HPDE6-E6E7 (cell line): Measurements from ENCODE around the gene DDT.
"Not testable (repeated sequence)": the region's sequence is repeated elsewhere in the genome, so short reads cannot be mapped to it uniquely, and the experiment has no call there.

Experiments
- DNase-seq: peaks from one replicate; pipeline ENCODE4 v3.0.0; 2011; ENCODE audit warnings: missing footprints; ENCODE audit errors: extremely low spot score

The DDT gene

GRCh38 chr22:23974345-23974744 lies at the start of gene DDT:
Gene DDT, minus strand, starts transcription at chr22:23974441. Its CDS starts 27 bp downstream, at chr22:23974414.
- DNase-seq: not testable (repeated sequence)

- no peak for DNase-seq
These were observed 49.1 kb upstream of the DDT start for GRCh38 chr22:24023204-24023789.

- no peak for DNase-seq
These were observed 47.1 kb upstream of the DDT start for GRCh38 chr22:24021304-24021703.

- DNase-seq: no peak
These were observed 41.9 kb upstream of the DDT start for GRCh38 chr22:24016156-24016555.

- DNase-seq: no peak
These were observed 37.5 kb upstream of the DDT start for GRCh38 chr22:24011735-24012068.

GRCh38 chr22:24010018-24010391 lies 35.8 kb upstream of the DDT start:
- no peak for DNase-seq

- no peak for DNase-seq
These were observed 35.2 kb upstream of the DDT start for GRCh38 chr22:24009227-24010017.

- no peak for DNase-seq
These were observed 34.4 kb upstream of the DDT start for GRCh38 chr22:24008381-24009226.

- no peak for DNase-seq
These were observed 33.7 kb upstream of the DDT start for GRCh38 chr22:24008022-24008283.

GRCh38 chr22:24007253-24008021 lies 33.2 kb upstream of the DDT start:
- no peak for DNase-seq

GRCh38 chr22:24006914-24007214 lies 32.6 kb upstream of the DDT start:
- no peak for DNase-seq

- DNase-seq: no peak
These were observed 32.1 kb upstream of the DDT start for GRCh38 chr22:24006207-24006913.

GRCh38 chr22:24005201-24005600 lies 31.0 kb upstream of the DDT start, which contains the start of gene GSTT4:
Gene GSTT4, minus strand, starts transcription at chr22:24005453. Its CDS starts 97 bp downstream, at chr22:24005356.
- no peak for DNase-seq

GRCh38 chr22:24003887-24004286 lies 29.6 kb upstream of the DDT start:
- no peak for DNase-seq

GRCh38 chr22:24002851-24003250 lies 28.6 kb upstream of the DDT start:
- DNase-seq: no peak

GRCh38 chr22:24002272-24002671 lies 28.0 kb upstream of the DDT start:
- DNase-seq: no peak

- no peak for DNase-seq
These were observed 27.1 kb upstream of the DDT start for GRCh38 chr22:24001314-24001713.

GRCh38 chr22:23999779-24000178 lies 25.5 kb upstream of the DDT start:
- not testable (repeated sequence) for DNase-seq

GRCh38 chr22:23997092-23997491 lies 22.9 kb upstream of the DDT start:
- no peak for DNase-seq

GRCh38 chr22:23993581-23994177 lies 19.4 kb upstream of the DDT start:
- DNase-seq: not testable (repeated sequence)

GRCh38 chr22:23993080-23993479 lies 18.8 kb upstream of the DDT start:
- DNase-seq: not testable (repeated sequence)
